MM.1S (cell line): ENCODE measurements around the gene CLCA4.

Experiments
- DNase-seq: peaks from one replicate; pipeline ENCODE4 v3.0.0-alpha.2; 2015
- H2AFZ ChIP-seq: fragments of 300-600 bp; sonication (generic); 2 replicates; pipeline ENCODE4 v1.6.0; 2016; ENCODE audit warnings: antibody characterized with exemption, low read length
- H3F3A ChIP-seq: fragments of 300-600 bp; sonication (generic); 2 replicates; pipeline ENCODE4 v1.6.1; 2016; ENCODE audit warnings: mild to moderate bottlenecking, antibody characterized with exemption, low read length, moderate library complexity, mixed read lengths; ENCODE audit not compliant: insufficient read depth
- H3K27ac ChIP-seq: fragments of 300-600 bp; sonication (generic); 2 replicates; pipeline ENCODE4 v1.5.1; 2016; ENCODE audit warnings: mild to moderate bottlenecking, low read length
- H3K27me3 ChIP-seq: fragments of 300-600 bp; sonication (generic); replicated peaks from 2 replicates; pipeline ENCODE4 v1.6.0; 2016; ENCODE audit warnings: low read length; ENCODE audit not compliant: insufficient read depth
- H3K36me3 ChIP-seq: fragments of 300-600 bp; sonication (generic); replicated peaks from 2 replicates; pipeline ENCODE4 v1.6.1; 2016; ENCODE audit warnings: mild to moderate bottlenecking, low read length, mixed read lengths; ENCODE audit not compliant: insufficient read depth
- H3K4me1 ChIP-seq: fragments of 300-600 bp; sonication (generic); 2 replicates; pipeline ENCODE4 v1.6.1; 2016; ENCODE audit warnings: low read length, mixed read lengths
- H3K4me2 ChIP-seq: fragments of 300-600 bp; sonication (generic); 2 replicates; pipeline ENCODE4 v1.6.0; 2016; ENCODE audit warnings: low read depth, low read length
- H3K4me3 ChIP-seq: fragments of 300-600 bp; sonication (generic); 2 replicates; pipeline ENCODE4 v1.5.1; 2016; ENCODE audit warnings: low read length, mixed read lengths
- H3K79me2 ChIP-seq: fragments of 300-600 bp; sonication (generic); 2 replicates; pipeline ENCODE4 v1.6.1; 2016; ENCODE audit warnings: mixed run types, low read length, mixed read lengths
- H3K9ac ChIP-seq: fragments of 300-600 bp; sonication (generic); 2 replicates; pipeline ENCODE4 v1.6.1; 2016; ENCODE audit warnings: low read length, mixed read lengths
- H3K9me2 ChIP-seq: fragments of 300-600 bp; sonication (generic); replicated peaks from 2 replicates; pipeline ENCODE4 v1.6.1; 2016; ENCODE audit warnings: mild to moderate bottlenecking, low read length, mixed read lengths; ENCODE audit not compliant: insufficient read depth
- H3K9me3 ChIP-seq: fragments of 300-600 bp; sonication (generic); replicated peaks from 2 replicates; pipeline ENCODE4 v1.6.1; 2016; ENCODE audit warnings: mild to moderate bottlenecking, low read length, mixed read lengths; ENCODE audit not compliant: insufficient read depth
- H4K20me1 ChIP-seq: fragments of 300-600 bp; sonication (generic); 2 replicates; pipeline ENCODE4 v1.6.1; 2016; ENCODE audit warnings: mild to moderate bottlenecking, low read length, moderate library complexity, mixed read lengths; ENCODE audit not compliant: insufficient read depth
- CTCF ChIP-seq: fragments of 300-600 bp; sonication (generic); IDR thresholded peaks from 2 replicates; pipeline ENCODE4 v1.5.1; 2016; ENCODE audit warnings: antibody characterized with exemption, low read length, mixed read lengths
- EZH2 ChIP-seq: fragments of 300-600 bp; sonication (generic); optimal IDR thresholded peaks from 2 replicates; pipeline ENCODE3; 2017; ENCODE audit warnings: low read depth, mild to moderate bottlenecking, antibody characterized with exemption, low read length, mixed read lengths
- EZH2phosphoT487 ChIP-seq: fragments of 300-600 bp; sonication (generic); IDR thresholded peaks from 2 replicates; pipeline ENCODE4 v1.6.1; 2018; ENCODE audit warnings: antibody characterized with exemption, low read length

Gene CLCA4

GRCh38 chr1:86582161-86582560 is 35.3 kb downstream of the CLCA4 start:
- Histone ChIP-seq H3K4me1 (no peaks in the 10 kb centered on the region), H4K20me1 (no peaks in the 10 kb centered on the region), H3F3A (no peaks in the 10 kb centered on the region), H3K9me2 (no peaks in the 10 kb centered on the region), H3K36me3 (no peaks in the 10 kb centered on the region), H3K27ac (no peak overlapping the region), H3K79me2 (no peaks in the 10 kb centered on the region), H2AFZ (no peak overlapping the region), H3K27me3 (no peaks in the 10 kb centered on the region), H3K4me3 (no peak overlapping the region), H3K9ac (no peak overlapping the region), H3K4me2 (no peak overlapping the region), H3K9me3 (no peaks in the 10 kb centered on the region)
- DNase-seq, result no peak
- no peak for TF ChIP-seq EZH2
- TF ChIP-seq CTCF, result no peak
- no peak for TF ChIP-seq EZH2phosphoT487

GRCh38 chr1:86583032-86583431 is 36.2 kb downstream of the CLCA4 start:
- Histone ChIP-seq H3K4me3 (no peak overlapping the region), H3K27ac (no peak overlapping the region), H3F3A (no peaks in the 10 kb centered on the region), H3K36me3 (no peaks in the 10 kb centered on the region), H3K79me2 (no peaks in the 10 kb centered on the region), H4K20me1 (no peaks in the 10 kb centered on the region), H2AFZ (no peak overlapping the region), H3K4me2 (no peak overlapping the region), H3K9me2 (no peaks in the 10 kb centered on the region), H3K9me3 (no peaks in the 10 kb centered on the region), H3K27me3 (no peaks in the 10 kb centered on the region), H3K9ac (no peak overlapping the region), H3K4me1 (no peaks in the 10 kb centered on the region)
- TF ChIP-seq EZH2phosphoT487 (no peak), CTCF (no peak), EZH2 (no peak)
- DNase-seq, result no peak

- Histone ChIP-seq H3K27me3 (no peaks in the 10 kb centered on the region), H3K9ac (no peak overlapping the region), H3K4me1 (no peaks in the 10 kb centered on the region), H3K9me3 (no peaks in the 10 kb centered on the region), H3K9me2 (no peaks in the 10 kb centered on the region), H3F3A (no peaks in the 10 kb centered on the region), H4K20me1 (no peaks in the 10 kb centered on the region), H2AFZ (no peak overlapping the region), H3K36me3 (no peaks in the 10 kb centered on the region), H3K27ac (no peak overlapping the region), H3K4me2 (no peak overlapping the region), H3K79me2 (no peaks in the 10 kb centered on the region), H3K4me3 (no peak overlapping the region)
- no peak for DNase-seq
- TF ChIP-seq EZH2phosphoT487, result no peak
- TF ChIP-seq EZH2, result no peak
- TF ChIP-seq CTCF, result no peak
Measured at GRCh38 chr1:86583593-86583992, 36.7 kb downstream of the CLCA4 start.
